ENCODE measurements around the gene CCND1.

DNA sequence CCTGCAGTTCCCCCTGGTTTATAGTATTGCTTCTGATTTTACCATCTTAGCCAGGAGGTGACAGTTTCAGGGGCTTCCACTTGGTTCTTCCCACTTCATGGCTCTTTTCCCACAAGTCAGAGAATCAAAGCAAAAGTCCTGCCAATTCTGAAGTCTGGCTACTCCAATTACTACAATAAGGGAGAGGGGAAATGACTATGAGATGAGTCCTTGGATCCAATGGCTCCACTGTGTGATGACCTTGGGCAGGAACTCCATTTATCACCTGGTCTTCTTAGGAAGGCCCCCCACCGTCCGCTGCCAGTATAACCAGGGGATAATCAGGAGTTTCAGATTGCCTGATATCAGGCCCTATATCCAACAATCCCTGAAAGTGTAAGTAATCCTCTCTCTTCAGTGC lies 31.6 kb upstream of the CCND1 start:
- TF ChIP-seq, protein P1, sequence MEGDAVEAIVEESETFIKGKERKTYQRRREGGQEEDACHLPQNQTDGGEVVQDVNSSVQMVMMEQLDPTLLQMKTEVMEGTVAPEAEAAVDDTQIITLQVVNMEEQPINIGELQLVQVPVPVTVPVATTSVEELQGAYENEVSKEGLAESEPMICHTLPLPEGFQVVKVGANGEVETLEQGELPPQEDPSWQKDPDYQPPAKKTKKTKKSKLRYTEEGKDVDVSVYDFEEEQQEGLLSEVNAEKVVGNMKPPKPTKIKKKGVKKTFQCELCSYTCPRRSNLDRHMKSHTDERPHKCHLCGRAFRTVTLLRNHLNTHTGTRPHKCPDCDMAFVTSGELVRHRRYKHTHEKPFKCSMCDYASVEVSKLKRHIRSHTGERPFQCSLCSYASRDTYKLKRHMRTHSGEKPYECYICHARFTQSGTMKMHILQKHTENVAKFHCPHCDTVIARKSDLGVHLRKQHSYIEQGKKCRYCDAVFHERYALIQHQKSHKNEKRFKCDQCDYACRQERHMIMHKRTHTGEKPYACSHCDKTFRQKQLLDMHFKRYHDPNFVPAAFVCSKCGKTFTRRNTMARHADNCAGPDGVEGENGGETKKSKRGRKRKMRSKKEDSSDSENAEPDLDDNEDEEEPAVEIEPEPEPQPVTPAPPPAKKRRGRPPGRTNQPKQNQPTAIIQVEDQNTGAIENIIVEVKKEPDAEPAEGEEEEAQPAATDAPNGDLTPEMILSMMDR (IDR thresholded peaks at IDR 0.05): no peak
- TF ChIP-seq POLR2A (IDR thresholded peaks at IDR 0.05): no peak
- TF ChIP-seq POLR2AphosphoS5 (IDR thresholded peaks at IDR 0.05; ENCODE audit: insufficient read depth in 1 of 2, low read depth in 1 of 2): no peak

Data from vagina (tissue), 2 donors.